ACHN (cell line): ENCODE data around the gene CCN5.
A peak's percentile ranks its signal among the peaks of the same experiment; 100 is the strongest.
"Not testable (repeated sequence)": the region's sequence is repeated elsewhere in the genome, so short reads cannot be mapped to it uniquely, and the experiment has no call there.

Experiments
- DNase-seq: peaks from one replicate; pipeline ENCODE4 v3.0.0-alpha.2; 2015
- in situ Hi-C: cut with HindIII; loops from 2 replicates; pipeline ENCODE4 v1.10.0; 2017; ENCODE audit warnings: low sequenced_read_pairs, low pct_ligation_motif_present, low pct_unique_long_range_greater_than_20kb

CCN5 gene, protein sequence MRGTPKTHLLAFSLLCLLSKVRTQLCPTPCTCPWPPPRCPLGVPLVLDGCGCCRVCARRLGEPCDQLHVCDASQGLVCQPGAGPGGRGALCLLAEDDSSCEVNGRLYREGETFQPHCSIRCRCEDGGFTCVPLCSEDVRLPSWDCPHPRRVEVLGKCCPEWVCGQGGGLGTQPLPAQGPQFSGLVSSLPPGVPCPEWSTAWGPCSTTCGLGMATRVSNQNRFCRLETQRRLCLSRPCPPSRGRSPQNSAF

DNA sequence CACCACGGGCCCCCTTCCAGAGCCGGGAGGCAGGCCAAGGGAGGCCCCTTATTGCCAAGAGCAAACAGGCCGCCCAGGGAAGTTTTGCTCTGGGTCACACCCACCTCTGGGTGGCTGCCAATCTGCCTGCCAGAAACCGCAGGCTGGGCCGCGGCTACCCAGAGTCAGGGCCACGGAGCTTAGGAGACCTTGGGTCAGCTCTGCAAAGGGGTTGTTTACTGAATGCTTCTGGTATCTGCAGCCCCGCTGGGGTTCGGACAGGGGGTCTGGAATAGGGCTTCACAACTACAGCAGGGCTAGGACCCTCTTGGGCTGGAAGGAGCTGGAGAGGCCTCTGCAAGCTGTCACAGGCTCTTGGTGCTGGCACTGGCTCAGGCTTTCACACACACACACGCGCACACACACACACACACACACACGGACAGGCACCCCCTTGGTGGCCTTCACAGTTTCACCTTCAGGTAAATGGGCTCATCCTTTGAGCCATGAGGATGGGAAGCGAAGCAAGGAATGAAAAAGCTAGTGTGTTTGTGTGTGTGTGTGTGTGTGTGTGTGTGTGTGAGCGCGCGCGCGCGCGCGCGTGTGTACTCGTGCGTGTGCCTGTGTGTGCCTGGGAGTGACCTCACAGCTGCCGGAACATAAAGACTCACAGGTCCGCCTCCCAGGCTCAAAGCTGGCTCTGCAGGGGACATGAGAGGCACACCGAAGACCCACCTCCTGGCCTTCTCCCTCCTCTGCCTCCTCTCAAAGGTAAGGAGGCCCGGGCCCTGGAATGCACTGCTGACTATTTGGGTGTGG lies at the start of gene CCN5:
TSS of gene CCN5 (plus strand) at position 669 of the 798 bp plus-strand sequence. CDS start at position 691, 22 bp downstream.
- in situ Hi-C loops = no loop called here

DNA sequence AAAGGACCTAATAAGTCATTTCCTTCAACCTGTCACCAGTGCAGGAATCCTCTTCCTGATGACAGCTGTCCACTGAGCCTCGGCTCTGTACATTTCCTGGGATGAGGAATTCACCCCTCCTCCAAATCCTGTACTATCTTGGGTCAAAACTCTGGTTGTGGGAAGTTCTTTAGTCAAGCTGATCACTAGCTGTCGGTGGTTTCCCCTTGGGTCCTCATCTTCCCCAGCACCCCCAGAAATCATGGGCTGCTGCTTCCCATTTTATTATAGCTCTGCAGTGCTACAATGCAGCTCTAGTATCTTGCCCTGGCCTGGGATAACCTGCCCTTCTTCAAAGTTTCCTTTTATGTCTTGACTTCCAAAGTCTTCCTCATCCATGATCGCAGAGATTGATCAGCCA lies 49.1 kb upstream of the CCN5 start:
- DNase-seq = no peak
- in situ Hi-C loops = no loop called here

More for the DNA sequence above, at the start of gene CCN5:
- peak; percentile 82 for DNase-seq

DNA sequence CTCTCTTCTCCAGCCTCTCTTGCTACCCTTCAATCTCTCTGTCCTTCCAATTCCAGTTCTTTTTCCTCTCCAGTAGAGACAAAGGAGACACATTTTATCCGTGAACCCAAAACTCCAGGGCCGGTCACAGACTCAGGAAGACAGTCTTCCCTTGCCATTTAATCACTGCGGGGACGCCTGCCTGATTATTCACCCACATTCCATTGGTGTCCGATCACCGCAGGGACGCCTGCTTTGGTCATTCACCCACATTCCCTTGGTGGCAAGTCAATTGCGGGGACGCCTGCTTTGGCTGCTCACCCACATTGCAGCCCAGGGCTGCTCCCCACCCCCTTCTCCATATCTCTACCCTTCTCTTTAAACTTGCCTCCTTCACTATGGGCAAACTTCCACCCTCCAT lies 44.3 kb upstream of the CCN5 start:
- peak; percentile 55 for DNase-seq
- in situ Hi-C loops = not testable (repeated sequence)

DNA sequence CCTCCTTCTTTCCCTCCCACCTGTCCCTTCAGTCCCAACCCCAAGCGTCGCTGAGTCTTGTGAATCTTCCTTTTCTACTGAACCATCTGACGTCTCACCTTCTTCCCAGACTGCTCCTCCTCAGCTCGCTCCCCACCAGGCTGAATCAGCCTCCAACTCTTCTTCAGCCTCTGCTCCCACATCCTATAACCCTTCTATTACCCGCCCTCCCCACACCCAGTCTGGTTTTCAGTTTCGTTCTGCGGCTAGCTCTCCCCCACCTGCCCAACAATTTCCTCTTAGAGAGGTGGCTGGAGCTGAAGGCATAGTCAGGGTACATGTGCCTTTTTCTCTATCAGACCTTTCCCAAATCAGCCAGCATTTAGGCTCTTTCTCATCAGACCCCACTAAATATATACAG lies 43.6 kb upstream of the CCN5 start:
- in situ Hi-C loops, DNase-seq: not testable (repeated sequence)

DNA sequence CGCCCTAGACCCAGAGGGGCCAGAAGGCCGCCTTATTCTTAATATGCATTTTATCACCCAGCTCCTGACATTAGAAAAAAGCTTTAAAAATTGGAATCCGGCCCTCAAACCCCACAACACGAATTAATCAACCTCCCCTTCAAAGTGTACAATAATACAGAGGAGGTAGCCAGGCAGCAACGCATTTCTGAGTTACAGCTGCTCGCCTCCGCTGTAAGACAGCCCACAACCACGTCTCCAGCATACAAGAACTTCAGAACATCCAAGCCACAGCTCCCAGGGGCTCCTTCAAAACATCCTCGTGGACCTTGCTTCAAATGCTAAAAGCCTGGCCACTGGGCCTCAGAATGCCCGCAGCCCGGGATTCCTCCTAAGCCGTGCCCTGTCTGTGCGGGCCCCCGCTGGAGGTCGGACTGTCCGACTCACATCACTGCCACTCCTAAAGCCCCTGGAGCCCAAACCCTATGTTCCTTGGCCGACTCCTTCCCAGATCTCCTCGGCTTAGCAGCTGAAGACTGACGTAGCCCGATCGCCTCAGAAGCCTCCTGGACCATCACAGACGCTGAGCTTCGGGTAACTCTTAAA lies 42.8 kb upstream of the CCN5 start:
- DNase-seq, in situ Hi-C loops: not testable (repeated sequence)

DNA sequence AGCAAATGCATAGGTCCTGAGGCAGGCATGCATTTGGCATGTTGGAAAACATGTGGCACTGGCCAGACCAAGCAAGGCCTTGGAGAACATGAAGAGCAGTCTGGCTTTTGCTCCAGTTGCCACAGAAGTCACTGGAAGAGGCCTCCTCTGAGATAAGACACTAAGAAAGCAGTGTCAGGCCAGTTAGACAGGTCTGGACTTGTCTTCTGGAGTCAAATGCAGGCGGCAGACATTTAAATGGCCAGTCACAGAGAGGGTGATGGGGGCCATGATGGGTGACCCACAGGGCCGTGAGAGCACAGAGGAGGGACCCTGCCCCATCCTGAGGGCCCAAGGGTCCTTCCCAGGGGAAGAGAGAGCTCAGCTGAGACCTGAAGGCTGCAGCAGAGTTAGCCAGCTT lies 36.9 kb upstream of the CCN5 start:
- in situ Hi-C loops = no loop called here
- no peak for DNase-seq

DNA sequence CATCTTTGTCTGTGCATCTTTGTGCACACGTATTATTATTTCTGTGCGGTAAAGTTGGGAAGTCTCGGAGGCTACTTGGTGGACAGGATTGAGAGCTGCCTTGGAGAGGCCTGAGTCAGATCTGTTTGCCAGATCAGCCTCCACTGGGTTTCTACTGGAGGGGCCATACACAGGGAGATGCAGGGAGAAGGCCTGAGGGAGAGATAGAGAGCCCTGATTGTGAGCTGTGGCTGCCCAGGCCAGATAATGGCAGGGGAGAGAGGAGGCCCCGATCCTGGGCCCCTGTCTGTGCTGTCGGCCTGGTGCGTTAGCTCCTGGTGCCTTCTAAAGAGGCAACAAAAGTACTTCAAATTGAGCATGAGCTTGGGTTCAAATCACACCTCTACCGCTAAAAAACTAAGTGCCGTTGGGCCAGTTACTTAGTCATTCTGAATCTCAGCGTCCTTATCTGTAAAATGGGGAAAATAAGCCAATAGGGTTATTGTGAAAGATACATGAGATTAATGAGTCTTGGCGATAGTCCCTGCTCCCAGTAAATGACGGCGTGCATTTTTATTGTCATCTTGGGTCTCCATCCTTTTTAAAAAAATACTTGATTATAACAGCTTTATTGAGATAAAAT lies 36.1 kb upstream of the CCN5 start:
- DNase-seq = no peak
- in situ Hi-C loops = no loop called here

DNA sequence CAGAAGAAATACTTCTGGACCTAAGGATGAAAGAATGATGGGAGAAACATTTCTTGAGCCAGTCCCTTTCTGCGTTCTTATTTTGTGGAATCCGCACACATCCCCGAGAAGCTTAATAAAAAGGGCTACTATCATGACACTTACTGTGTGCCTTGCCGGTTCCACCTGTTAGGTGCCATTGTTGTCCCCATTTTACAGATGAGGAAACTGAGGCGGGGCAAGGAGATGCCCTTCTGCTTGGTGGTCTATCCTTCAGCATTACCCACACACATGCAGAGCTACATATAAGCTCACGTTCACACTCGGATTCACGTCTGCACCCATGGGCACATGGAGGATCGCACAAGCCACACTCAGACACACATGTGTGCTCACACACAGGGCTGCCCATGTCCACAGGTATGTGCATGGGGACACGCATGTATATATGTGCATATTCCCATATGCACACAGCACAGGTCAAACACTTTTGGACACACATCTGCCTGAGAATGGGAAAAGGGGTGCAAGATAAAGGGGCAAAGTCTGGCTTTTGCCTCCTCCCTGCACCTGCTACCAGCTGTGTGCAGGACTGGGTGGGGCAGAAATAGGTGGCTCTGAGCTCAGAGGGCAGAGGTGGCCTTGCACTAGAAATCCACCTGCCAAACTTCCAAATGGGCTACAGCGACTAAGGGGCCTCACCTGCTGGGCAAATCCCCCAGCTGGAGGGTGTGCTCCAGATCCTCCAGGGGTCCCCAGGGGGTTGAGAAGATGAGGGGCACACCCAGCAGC lies 33.2 kb upstream of the CCN5 start:
- in situ Hi-C loops = no loop called here
- no peak for DNase-seq

DNA sequence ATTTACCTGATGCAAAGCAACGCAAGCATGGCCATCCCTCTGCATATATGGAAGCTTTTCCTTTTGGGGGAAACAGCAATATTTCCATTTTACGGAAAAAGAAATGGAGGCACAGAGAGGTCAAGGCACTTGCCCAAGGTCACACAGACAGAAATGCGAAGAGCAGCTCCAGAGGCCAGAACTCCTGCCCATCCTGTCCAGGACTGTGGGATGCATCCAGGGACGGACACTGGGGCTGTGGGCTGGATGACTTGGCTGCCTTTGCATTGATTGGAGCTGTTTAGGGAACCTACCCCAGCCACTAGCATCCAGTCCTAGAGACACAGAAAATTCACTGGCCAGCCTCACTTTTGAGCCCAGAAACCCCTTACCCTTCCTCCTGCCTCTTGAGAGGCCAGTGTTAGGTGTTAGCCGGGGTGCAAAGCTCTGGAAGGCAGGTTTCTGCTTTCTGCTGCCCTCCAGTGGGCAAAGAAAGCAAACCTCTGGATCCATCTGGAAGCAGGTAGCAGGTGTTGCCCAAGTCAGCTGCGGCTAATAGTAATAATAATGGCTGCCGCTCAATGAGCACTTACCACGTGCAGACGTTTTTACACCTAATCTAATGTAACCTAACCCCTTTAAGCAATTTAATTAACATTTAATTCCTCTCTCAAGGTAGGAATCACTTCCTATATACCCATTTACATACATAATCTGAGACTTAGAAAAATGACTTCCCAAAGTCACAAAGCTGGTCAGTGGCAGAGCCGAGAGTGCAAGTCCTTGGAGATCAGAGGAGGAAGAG lies 31.7 kb upstream of the CCN5 start:
- in situ Hi-C loops = no loop called here
- DNase-seq = peak; percentile 69

DNA sequence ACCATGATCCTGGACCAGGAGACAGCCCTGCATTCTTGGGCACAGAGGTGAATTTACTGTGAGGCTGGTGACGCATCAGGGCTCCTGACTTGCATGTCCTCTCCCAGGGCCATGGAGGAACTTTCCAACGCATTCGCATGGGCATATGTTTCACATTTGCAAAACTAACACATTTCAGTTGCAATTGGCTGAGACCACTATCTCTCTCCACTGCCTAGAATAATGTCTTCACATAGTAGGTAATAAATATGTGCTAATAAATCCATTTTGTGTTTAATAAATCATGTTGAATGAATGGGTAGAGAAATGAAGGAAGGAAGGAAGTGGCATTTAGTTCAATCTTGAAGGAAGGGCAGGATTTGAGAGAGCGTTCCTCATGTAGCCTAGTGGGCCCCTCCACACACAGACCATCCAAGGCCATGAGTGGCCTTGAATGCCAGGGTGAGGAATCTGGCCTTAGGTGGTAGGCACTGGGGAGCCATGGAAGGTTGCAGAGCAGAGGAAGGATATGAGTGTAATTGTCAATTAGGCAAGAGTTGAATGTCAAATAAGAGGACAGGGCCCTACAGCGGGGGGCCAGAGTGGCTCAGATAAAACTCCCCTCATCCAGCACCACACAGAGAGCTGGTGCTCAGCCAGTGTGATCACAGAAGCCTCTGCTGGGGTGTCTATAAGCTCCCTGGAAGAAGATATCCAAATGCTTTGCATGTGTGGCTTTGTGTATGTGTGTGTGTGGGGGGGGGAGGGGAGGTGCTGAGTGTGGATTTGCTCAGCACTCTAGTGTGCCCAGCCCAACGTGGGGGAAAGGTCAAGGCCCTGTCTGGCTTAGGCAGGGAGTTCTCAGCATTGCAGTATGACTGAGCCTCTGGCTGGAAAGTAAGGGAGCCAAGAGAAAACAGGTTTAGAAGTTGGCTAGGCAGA lies 30.9 kb upstream of the CCN5 start:
- in situ Hi-C loops = no loop called here
- DNase-seq = no peak

DNA sequence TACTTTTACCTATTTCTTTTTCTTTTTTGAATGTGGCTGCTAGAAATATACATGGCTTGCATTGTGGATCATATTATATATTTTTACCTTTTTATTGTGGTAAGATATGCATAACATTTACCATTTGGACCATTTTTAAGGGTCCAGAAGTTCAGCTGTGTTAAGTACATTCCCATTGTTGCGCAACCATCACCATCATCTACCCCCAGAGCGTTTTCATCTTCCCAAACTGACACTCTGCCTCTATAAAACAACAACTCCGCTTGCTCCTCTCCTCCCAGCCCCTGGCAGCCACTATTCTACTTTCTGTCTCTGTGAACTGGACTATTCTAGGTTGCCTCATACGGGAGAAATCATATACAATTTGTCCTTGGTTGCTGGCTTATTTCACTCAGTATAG lies 28.2 kb upstream of the CCN5 start:
- in situ Hi-C loops = no loop called here
- no peak for DNase-seq

DNA sequence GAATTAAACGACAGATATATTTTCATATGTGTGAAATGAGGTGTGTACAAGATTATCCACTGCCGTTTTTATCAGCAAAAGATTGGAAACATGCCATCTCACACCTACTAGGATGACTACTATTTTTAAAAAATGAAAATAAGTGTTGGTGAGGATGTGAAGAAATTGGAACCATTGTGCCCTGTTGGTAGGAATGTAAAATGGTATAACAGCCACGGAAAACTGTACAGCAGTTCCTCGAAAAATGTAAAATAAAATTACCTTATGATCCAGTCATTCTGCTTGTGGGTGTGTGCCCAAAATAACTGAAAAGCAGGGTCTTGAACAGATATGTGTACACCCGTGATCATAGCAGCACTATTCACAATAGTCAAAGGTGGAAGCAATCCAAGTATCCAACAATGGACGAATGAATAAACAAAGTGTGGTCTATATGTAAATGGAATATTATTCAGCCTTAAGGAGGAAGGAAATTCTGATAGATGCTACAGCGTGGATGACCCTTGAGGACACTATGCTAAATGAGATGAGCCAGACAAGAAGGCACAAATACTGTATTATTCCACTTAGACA lies 27.0 kb upstream of the CCN5 start:
- DNase-seq = no peak
- in situ Hi-C loops = no loop called here

DNA sequence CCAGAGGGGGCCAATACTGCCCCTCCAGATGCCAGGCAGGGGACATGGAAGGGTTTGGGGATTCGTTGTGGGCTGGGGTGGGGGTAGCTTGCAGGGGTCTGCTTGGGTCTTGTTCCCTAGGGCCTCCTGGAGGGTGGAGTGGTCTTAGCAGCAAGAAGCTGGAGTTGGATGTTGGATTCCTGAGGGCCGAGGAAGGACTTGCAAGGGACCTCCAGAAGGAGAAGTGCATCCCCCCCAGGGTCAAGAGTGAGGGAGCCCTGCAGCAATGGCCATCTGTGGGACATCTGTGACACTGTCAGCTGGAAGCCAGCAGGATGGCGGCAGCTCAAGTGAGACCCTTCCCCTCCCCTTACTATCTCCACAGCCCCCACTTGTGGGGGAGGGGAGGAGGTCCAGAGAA lies 25.4 kb upstream of the CCN5 start:
- DNase-seq = no peak

DNA sequence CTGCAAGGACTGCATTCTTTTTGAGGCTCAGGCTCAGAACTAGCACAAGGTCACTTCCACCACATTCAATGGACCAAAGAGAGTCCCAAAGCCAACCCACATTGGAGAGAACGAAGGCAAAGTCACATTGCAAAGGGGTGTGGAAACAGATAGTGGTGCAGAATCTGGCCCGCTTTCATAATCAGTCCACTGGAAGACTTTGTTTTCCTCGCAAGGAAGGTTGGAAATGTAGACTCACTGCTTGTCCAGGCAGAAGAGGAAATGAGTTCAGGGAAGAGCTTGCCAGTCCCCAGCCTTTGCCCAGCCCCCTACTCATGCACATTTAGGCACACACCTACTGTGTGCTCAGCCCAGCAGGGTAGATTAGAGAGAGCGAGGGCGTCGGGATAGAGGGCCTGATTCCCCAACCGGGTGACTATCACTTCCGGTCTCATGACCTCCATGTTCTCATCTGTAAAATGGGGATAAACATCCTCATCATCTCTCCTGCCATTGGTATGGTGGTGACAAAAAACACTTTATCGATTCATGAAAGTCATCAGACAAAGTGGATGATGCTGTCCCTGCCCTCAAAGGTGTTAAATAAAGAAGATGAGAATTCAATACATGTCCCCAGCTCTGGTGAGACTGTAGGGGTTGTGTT lies 24.3 kb upstream of the CCN5 start:
- in situ Hi-C loops = no loop called here
- no peak for DNase-seq

More for the DNA sequence above, 25.4 kb upstream of the CCN5 start:
- in situ Hi-C loops = no loop called here

DNA sequence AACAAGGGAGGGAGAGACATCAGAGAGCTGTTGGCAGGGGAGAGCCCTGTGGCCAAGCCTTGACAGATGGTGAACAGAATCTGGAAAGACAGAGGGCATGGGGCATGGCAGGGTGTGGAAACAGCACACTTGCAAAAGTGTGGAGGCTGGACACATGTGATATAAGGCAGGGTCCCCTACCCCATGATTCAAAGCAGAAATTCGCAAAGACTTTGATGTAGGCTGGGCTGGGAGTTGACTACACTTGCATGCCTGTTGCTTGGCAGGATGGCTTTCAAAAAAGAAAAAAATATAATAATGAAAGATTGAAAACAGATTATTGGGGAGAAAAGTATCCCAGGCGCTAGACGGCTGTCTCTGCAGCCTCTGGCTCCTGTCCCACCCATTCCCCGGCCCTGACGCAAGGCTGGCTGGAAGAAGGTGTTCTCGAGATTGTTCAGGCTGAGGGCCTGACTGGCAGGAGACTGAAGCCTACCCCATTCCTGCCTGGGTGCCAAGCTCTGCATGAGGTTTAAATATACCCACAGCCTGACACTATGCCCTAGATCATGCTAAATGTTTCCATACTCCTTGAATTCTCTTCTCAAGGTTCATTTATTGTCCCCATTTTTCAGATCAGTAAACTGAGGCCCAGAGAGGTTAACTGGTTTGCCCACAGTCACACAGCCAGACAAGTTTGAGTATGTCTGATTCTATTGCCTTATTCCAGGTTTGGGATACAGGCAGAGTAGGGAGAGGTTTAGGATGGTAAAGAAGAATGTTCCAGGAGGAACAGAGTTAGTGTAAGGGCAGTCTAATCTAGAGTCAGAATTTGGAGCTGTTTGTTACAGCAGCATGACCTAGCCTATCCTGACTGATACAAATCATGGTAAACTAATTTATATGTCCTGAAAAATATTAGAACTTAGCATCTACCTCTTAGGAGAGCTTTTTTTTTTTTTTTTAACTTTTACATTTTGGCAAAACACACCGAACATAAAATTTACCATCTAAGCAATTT lies 23.4 kb upstream of the CCN5 start:
- in situ Hi-C loops = no loop called here

More for the DNA sequence above, 23.4 kb upstream of the CCN5 start:
- no peak for DNase-seq
